Measurements from ENCODE around the gene PHYHIPL.
"Not testable (repeated sequence)": the region's sequence is repeated elsewhere in the genome, so short reads cannot be mapped to it uniquely, and the experiment has no call there.

Gene PHYHIPL

GRCh38 chr10:59206204-59206720 lies 29.8 kb downstream of the PHYHIPL start:
- H3K36me3 ChIP-seq (ENCODE audit: control insufficient read depth, insufficient read depth, low read length), result no peaks in the 10 kb centered on the region
- H3K18ac ChIP-seq (ENCODE audit: low read length), result no peak overlapping the region
- H3K4me2 ChIP-seq (ENCODE audit: low read length), result no peak overlapping the region
- no peak overlapping the region for H4K5ac ChIP-seq (ENCODE audit: low read length)
- H2BK5ac ChIP-seq (ENCODE audit: low read length), result no peak overlapping the region
- no peak for DNase-seq
- H3K4me3 ChIP-seq (ENCODE audit: low read length), result no peak overlapping the region
- H3K27me3 ChIP-seq (ENCODE audit: insufficient read depth, low read length, poor library complexity), result no peaks in the 10 kb centered on the region
- no peaks in the 10 kb centered on the region for H3K79me2 ChIP-seq (ENCODE audit: control insufficient read depth, insufficient read depth, low read length)
- H3K23ac ChIP-seq (ENCODE audit: low read length), result no peak overlapping the region
- H2BK120ac ChIP-seq (ENCODE audit: low read depth, low read length), result no peak overlapping the region
- no peak overlapping the region for H3K56ac ChIP-seq (ENCODE audit: low read length)
- no peak overlapping the region for H2BK15ac ChIP-seq (replicated peaks; ENCODE audit: low read depth)
- H3K9ac ChIP-seq (ENCODE audit: low read length), result no peak overlapping the region
- no peak overlapping the region for H4K8ac ChIP-seq (ENCODE audit: low read depth, low read length)
- H3K4me1 ChIP-seq (ENCODE audit: control insufficient read depth, low read depth, low read length), result no peaks in the 10 kb centered on the region
- H2AK5ac ChIP-seq (ENCODE audit: low read length), result no peak overlapping the region
- H3K27ac ChIP-seq (ENCODE audit: low read depth, low read length), result no peak overlapping the region
- no CpG with 5 or more reads among the region's 5 CpGs for WGBS (ENCODE audit: extremely low coverage, insufficient coverage, low lambda C conversion rate)
- H3K79me1 ChIP-seq (ENCODE audit: low read length), result no peaks in the 10 kb centered on the region
- H3K4ac ChIP-seq (ENCODE audit: low read depth, low read length), result no peak overlapping the region

GRCh38 chr10:59212301-59212798 lies 35.9 kb downstream of the PHYHIPL start:
- H2BK5ac ChIP-seq (ENCODE audit: low read length), result no peak overlapping the region
- no peak overlapping the region for H3K23ac ChIP-seq (ENCODE audit: low read length)
- H4K8ac ChIP-seq (ENCODE audit: low read depth, low read length), result no peak overlapping the region
- H3K4me2 ChIP-seq (ENCODE audit: low read length), result no peak overlapping the region
- H3K27me3 ChIP-seq (ENCODE audit: insufficient read depth, low read length, poor library complexity), result no peaks in the 10 kb centered on the region
- no peak overlapping the region for H2AK5ac ChIP-seq (ENCODE audit: low read length)
- no peak overlapping the region for H2BK120ac ChIP-seq (ENCODE audit: low read depth, low read length)
- no peaks in the 10 kb centered on the region for H3K4me1 ChIP-seq (ENCODE audit: control insufficient read depth, low read depth, low read length)
- H3K4me3 ChIP-seq (ENCODE audit: low read length), result no peak overlapping the region
- H3K79me2 ChIP-seq (ENCODE audit: control insufficient read depth, insufficient read depth, low read length), result no peaks in the 10 kb centered on the region
- no peak overlapping the region for H3K56ac ChIP-seq (ENCODE audit: low read length)
- no peaks in the 10 kb centered on the region for H3K79me1 ChIP-seq (ENCODE audit: low read length)
- H3K36me3 ChIP-seq (ENCODE audit: control insufficient read depth, insufficient read depth, low read length), result no peaks in the 10 kb centered on the region
- no peak overlapping the region for H3K4ac ChIP-seq (ENCODE audit: low read depth, low read length)
- no peak overlapping the region for H3K9ac ChIP-seq (ENCODE audit: low read length)
- no peak overlapping the region for H2BK15ac ChIP-seq (replicated peaks; ENCODE audit: low read depth)
- no peak overlapping the region for H3K18ac ChIP-seq (ENCODE audit: low read length)
- no peak overlapping the region for H3K27ac ChIP-seq (ENCODE audit: low read depth, low read length)
- DNase-seq, result no peak
- WGBS (ENCODE audit: extremely low coverage, insufficient coverage, low lambda C conversion rate), result no CpG with 5 or more reads among the region's 2 CpGs
- no peak overlapping the region for H4K5ac ChIP-seq (ENCODE audit: low read length)

GRCh38 chr10:59214160-59214559 lies 37.7 kb downstream of the PHYHIPL start:
- Histone ChIP-seq H3K23ac (ENCODE audit: low read length) (no peak overlapping the region), H2AK5ac (ENCODE audit: low read length) (no peak overlapping the region), H3K4me2 (ENCODE audit: low read length) (no peak overlapping the region), H3K18ac (ENCODE audit: low read length) (no peak overlapping the region), H3K9ac (ENCODE audit: low read length) (no peak overlapping the region), H2BK15ac (replicated peaks; ENCODE audit: low read depth) (no peak overlapping the region), H2BK120ac (ENCODE audit: low read depth, low read length) (no peak overlapping the region), H3K36me3 (ENCODE audit: control insufficient read depth, insufficient read depth, low read length) (no peaks in the 10 kb centered on the region), H3K79me2 (ENCODE audit: control insufficient read depth, insufficient read depth, low read length) (no peaks in the 10 kb centered on the region), H3K4ac (ENCODE audit: low read depth, low read length) (no peak overlapping the region), H4K8ac (ENCODE audit: low read depth, low read length) (no peak overlapping the region), H3K27me3 (ENCODE audit: insufficient read depth, low read length, poor library complexity) (no peaks in the 10 kb centered on the region), H3K56ac (ENCODE audit: low read length) (no peak overlapping the region), H3K79me1 (ENCODE audit: low read length) (no peaks in the 10 kb centered on the region), H3K4me3 (ENCODE audit: low read length) (no peak overlapping the region), H3K27ac (ENCODE audit: low read depth, low read length) (no peak overlapping the region), H2BK5ac (ENCODE audit: low read length) (no peak overlapping the region), H3K4me1 (ENCODE audit: control insufficient read depth, low read depth, low read length) (no peaks in the 10 kb centered on the region), H4K5ac (ENCODE audit: low read length) (no peak overlapping the region)
- DNase-seq, result no peak
- no CpG with 5 or more reads among the region's 1 CpG for WGBS (ENCODE audit: extremely low coverage, insufficient coverage, low lambda C conversion rate)

GRCh38 chr10:59216178-59216869 lies 39.9 kb downstream of the PHYHIPL start:
- H3K4me2 ChIP-seq (ENCODE audit: low read length), result no peak overlapping the region
- H3K4me1 ChIP-seq (ENCODE audit: control insufficient read depth, low read depth, low read length), result no peaks in the 10 kb centered on the region
- H3K79me1 ChIP-seq (ENCODE audit: low read length), result no peaks in the 10 kb centered on the region
- no peak overlapping the region for H2BK5ac ChIP-seq (ENCODE audit: low read length)
- H3K36me3 ChIP-seq (ENCODE audit: control insufficient read depth, insufficient read depth, low read length), result no peaks in the 10 kb centered on the region
- H3K27me3 ChIP-seq (ENCODE audit: insufficient read depth, low read length, poor library complexity), result no peaks in the 10 kb centered on the region
- H3K4me3 ChIP-seq (ENCODE audit: low read length), result no peak overlapping the region
- no peak overlapping the region for H2AK5ac ChIP-seq (ENCODE audit: low read length)
- H3K18ac ChIP-seq (ENCODE audit: low read length), result no peak overlapping the region
- H3K23ac ChIP-seq (ENCODE audit: low read length), result no peak overlapping the region
- no peak overlapping the region for H3K27ac ChIP-seq (ENCODE audit: low read depth, low read length)
- no peak for DNase-seq
- H3K79me2 ChIP-seq (ENCODE audit: control insufficient read depth, insufficient read depth, low read length), result no peaks in the 10 kb centered on the region
- no peak overlapping the region for H4K5ac ChIP-seq (ENCODE audit: low read length)
- no peak overlapping the region for H3K4ac ChIP-seq (ENCODE audit: low read depth, low read length)
- H3K9ac ChIP-seq (ENCODE audit: low read length), result no peak overlapping the region
- WGBS (ENCODE audit: extremely low coverage, insufficient coverage, low lambda C conversion rate), result no CpG with 5 or more reads among the region's 4 CpGs
- H2BK120ac ChIP-seq (ENCODE audit: low read depth, low read length), result no peak overlapping the region
- H3K56ac ChIP-seq (ENCODE audit: low read length), result no peak overlapping the region
- no peak overlapping the region for H4K8ac ChIP-seq (ENCODE audit: low read depth, low read length)
- H2BK15ac ChIP-seq (replicated peaks; ENCODE audit: low read depth), result no peak overlapping the region

- no peaks in the 10 kb centered on the region for H3K79me2 ChIP-seq (ENCODE audit: control insufficient read depth, insufficient read depth, low read length)
- H3K4me2 ChIP-seq (ENCODE audit: low read length), result no peak overlapping the region
- H3K27me3 ChIP-seq (ENCODE audit: insufficient read depth, low read length, poor library complexity), result no peaks in the 10 kb centered on the region
- no peak overlapping the region for H4K5ac ChIP-seq (ENCODE audit: low read length)
- DNase-seq, result peak; percentile 11
- H3K79me1 ChIP-seq (ENCODE audit: low read length), result no peaks in the 10 kb centered on the region
- H3K23ac ChIP-seq (ENCODE audit: low read length), result no peak overlapping the region
- H3K9ac ChIP-seq (ENCODE audit: low read length), result no peak overlapping the region
- H3K27ac ChIP-seq (ENCODE audit: low read depth, low read length), result no peak overlapping the region
- no peak overlapping the region for H3K4me3 ChIP-seq (ENCODE audit: low read length)
- no peaks in the 10 kb centered on the region for H3K4me1 ChIP-seq (ENCODE audit: control insufficient read depth, low read depth, low read length)
- no peak overlapping the region for H2AK5ac ChIP-seq (ENCODE audit: low read length)
- no peak overlapping the region for H2BK5ac ChIP-seq (ENCODE audit: low read length)
- no peak overlapping the region for H2BK15ac ChIP-seq (replicated peaks; ENCODE audit: low read depth)
- H3K36me3 ChIP-seq (ENCODE audit: control insufficient read depth, insufficient read depth, low read length), result no peaks in the 10 kb centered on the region
- no peak overlapping the region for H3K56ac ChIP-seq (ENCODE audit: low read length)
- no peak overlapping the region for H3K18ac ChIP-seq (ENCODE audit: low read length)
- no peak overlapping the region for H2BK120ac ChIP-seq (ENCODE audit: low read depth, low read length)
- no peak overlapping the region for H4K8ac ChIP-seq (ENCODE audit: low read depth, low read length)
- no peak overlapping the region for H3K4ac ChIP-seq (ENCODE audit: low read depth, low read length)
Observed at GRCh38 chr10:59222788-59223187, 46.3 kb downstream of the PHYHIPL start.

GRCh38 chr10:59223597-59223996 lies 47.2 kb downstream of the PHYHIPL start:
- not testable (repeated sequence) for H3K4me2 ChIP-seq (ENCODE audit: low read length); H3K27me3 ChIP-seq (ENCODE audit: insufficient read depth, low read length, poor library complexity); H2BK120ac ChIP-seq (ENCODE audit: low read depth, low read length); H3K4me3 ChIP-seq (ENCODE audit: low read length); H2BK5ac ChIP-seq (ENCODE audit: low read length); H3K79me1 ChIP-seq (ENCODE audit: low read length); H4K8ac ChIP-seq (ENCODE audit: low read depth, low read length); H3K4me1 ChIP-seq (ENCODE audit: control insufficient read depth, low read depth, low read length); H3K79me2 ChIP-seq (ENCODE audit: control insufficient read depth, insufficient read depth, low read length); H2AK5ac ChIP-seq (ENCODE audit: low read length); H3K23ac ChIP-seq (ENCODE audit: low read length); H4K5ac ChIP-seq (ENCODE audit: low read length); DNase-seq; H3K27ac ChIP-seq (ENCODE audit: low read depth, low read length); H3K36me3 ChIP-seq (ENCODE audit: control insufficient read depth, insufficient read depth, low read length); H3K9ac ChIP-seq (ENCODE audit: low read length); H3K18ac ChIP-seq (ENCODE audit: low read length); H3K4ac ChIP-seq (ENCODE audit: low read depth, low read length); H2BK15ac ChIP-seq (replicated peaks; ENCODE audit: low read depth); H3K56ac ChIP-seq (ENCODE audit: low read length)
- 100% methylated on average over 1 of the region's 2 CpGs for WGBS (ENCODE audit: extremely low coverage, insufficient coverage, low lambda C conversion rate)

All from mesendoderm (in vitro differentiated cells).